Measurements from ENCODE around the gene DAZAP1.

The DAZAP1 gene

DNA sequence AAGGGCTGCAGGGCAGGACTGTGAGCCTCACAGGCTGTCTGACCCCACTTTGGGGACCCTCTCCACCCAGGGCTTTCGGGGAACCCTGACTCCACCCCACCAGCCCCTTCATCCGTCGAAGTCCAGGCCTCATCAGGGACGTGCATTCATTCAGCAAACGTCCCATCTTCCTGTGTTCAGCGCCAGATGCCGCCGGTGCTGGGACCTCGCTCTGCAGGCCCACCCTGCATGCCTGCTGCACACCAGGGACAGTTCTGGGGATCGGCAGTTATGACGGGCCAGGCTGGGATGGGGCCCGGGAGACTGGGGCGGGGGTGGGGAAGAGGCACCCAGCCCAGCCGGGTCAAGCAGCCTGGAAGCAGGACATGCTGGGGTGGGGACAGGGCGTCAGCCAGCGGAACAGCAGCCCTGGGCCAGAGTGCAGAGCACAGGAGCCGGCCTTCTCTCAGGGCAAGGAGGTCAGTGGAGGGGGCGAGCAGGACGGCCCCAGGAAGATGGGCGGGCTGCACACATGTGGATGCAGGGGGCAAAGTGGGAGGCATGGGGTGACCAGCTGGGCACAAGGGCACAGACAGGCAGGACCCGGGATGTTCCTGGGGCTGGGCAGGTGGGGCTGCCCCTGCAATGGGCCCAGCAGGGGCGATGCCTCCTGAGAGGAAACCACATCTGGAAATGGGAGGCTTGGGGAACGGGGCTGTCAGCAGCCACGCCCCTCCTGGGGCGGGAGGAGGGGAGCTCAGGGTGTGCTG, 11.2 kb upstream of the DAZAP1 start:
- Histone ChIP-seq H3K4me3 (ENCODE audit: insufficient read length, low read depth) (no peak overlapping the region), H3K4me1 (ENCODE audit: insufficient read depth, insufficient read length) (peaks cover 20% of the 10 kb centered on the region), H3K9me3 (ENCODE audit: insufficient read depth, low read length) (no peaks in the 10 kb centered on the region), H3K9ac (ENCODE audit: insufficient read length, low read depth) (peak overlapping the region; percentile 51), H3K27me3 (ENCODE audit: insufficient read depth, insufficient read length) (no peaks in the 10 kb centered on the region), H3K36me3 (ENCODE audit: insufficient read depth, insufficient read length, low read length) (peaks cover 58% of the 10 kb centered on the region)
- DNase-seq (ENCODE audit: low read depth, low spot score) = no peak
- TF ChIP-seq YY1 (IDR thresholded peaks at IDR 0.05; ENCODE audit: insufficient read depth, insufficient read length) (no peak), SUZ12 (IDR thresholded peaks at IDR 0.05; ENCODE audit: extremely low read depth, insufficient read depth, insufficient read length) (no peak), ZNF274 (IDR thresholded peaks at IDR 0.05; ENCODE audit: low read depth, low read length) (no peak)

DNA sequence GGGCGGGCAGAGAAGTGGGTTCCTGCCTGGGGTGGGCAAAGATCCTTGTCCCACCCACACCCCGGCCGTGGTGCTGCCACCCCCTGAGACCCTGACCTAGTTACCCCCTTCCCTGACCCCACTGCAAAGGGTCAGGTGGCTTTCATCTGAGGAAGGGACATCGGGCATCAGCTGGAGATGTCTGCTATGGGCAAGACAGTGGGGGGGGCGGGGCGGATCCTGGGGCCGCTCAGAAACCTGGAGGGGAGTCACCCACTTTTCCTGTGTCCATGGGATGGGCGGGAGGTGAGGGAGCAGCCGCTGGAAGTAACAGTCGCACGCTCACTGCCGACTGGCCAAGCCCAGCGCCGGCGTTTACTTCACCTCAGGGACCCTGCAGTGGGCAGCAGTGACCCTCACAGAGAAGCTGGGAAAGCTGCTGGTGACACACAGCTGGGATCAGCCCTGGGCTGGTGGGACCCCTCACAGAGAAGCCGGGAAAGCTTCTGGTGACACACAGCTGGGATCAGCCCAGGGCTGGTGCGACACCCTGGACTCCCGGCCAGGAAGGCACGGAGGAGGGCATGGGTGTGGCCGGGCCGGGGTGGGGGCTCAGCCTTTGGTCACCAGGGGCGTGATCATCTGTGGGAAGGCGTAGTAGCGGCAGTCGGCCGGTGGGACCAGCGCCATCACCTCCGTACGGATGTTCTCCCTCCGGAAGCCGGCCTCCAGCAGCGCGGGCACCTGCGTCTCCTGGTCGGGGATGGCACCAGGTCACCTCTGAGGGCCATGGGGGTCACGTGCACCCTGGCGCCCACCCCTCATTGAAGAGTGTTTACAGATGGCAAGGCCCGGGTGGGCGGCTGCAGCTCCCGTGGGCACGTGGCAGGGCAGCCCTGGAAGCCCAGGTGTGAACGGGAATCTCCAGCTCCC, 10.4 kb upstream of the DAZAP1 start:
- Histone ChIP-seq H3K36me3 (ENCODE audit: insufficient read depth, insufficient read length, low read length) (peaks cover 57% of the 10 kb centered on the region), H3K9me3 (ENCODE audit: insufficient read depth, low read length) (no peaks in the 10 kb centered on the region), H3K27me3 (ENCODE audit: insufficient read depth, insufficient read length) (no peaks in the 10 kb centered on the region), H3K4me3 (ENCODE audit: insufficient read length, low read depth) (no peak overlapping the region), H3K4me1 (ENCODE audit: insufficient read depth, insufficient read length) (peaks cover 21% of the 10 kb centered on the region), H3K9ac (ENCODE audit: insufficient read length, low read depth) (peak overlapping the region; percentile 17)
- DNase-seq (ENCODE audit: low read depth, low spot score) = no peak
- TF ChIP-seq SUZ12 (IDR thresholded peaks at IDR 0.05; ENCODE audit: extremely low read depth, insufficient read depth, insufficient read length) (no peak), ZNF274 (IDR thresholded peaks at IDR 0.05; ENCODE audit: low read depth, low read length) (no peak), YY1 (IDR thresholded peaks at IDR 0.05; ENCODE audit: insufficient read depth, insufficient read length) (no peak)

DNA sequence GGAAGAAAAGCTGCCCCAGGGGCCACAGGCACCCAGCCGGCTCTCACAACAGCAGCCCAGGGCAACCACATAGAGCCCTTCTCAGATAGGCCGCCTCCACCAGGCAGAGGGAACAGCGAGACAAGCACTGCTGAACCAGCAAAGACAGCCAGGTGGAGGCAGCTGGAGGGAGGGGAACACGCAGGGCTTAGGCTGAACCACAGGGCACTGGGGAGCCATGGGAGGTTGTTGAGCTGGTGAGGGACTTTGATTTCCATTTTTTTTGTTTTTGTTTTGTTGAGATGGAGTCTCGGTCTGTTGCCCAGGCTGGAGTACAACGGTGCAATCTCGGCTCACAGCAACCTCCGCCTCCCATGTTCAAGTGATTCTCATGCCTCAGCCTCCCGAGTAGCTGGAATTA, 9.5 kb upstream of the DAZAP1 start:
- Histone ChIP-seq H3K27me3 (ENCODE audit: insufficient read depth, insufficient read length) (no peaks in the 10 kb centered on the region), H3K4me3 (ENCODE audit: insufficient read length, low read depth) (no peak overlapping the region), H3K9me3 (ENCODE audit: insufficient read depth, low read length) (no peaks in the 10 kb centered on the region), H3K36me3 (ENCODE audit: insufficient read depth, insufficient read length, low read length) (peaks cover 50% of the 10 kb centered on the region), H3K9ac (ENCODE audit: insufficient read length, low read depth) (no peak overlapping the region), H3K4me1 (ENCODE audit: insufficient read depth, insufficient read length) (peaks cover 28% of the 10 kb centered on the region)
- DNase-seq (ENCODE audit: low read depth, low spot score) = no peak
- TF ChIP-seq ZNF274 (IDR thresholded peaks at IDR 0.05; ENCODE audit: low read depth, low read length) (no peak), YY1 (IDR thresholded peaks at IDR 0.05; ENCODE audit: insufficient read depth, insufficient read length) (no peak)

DNA sequence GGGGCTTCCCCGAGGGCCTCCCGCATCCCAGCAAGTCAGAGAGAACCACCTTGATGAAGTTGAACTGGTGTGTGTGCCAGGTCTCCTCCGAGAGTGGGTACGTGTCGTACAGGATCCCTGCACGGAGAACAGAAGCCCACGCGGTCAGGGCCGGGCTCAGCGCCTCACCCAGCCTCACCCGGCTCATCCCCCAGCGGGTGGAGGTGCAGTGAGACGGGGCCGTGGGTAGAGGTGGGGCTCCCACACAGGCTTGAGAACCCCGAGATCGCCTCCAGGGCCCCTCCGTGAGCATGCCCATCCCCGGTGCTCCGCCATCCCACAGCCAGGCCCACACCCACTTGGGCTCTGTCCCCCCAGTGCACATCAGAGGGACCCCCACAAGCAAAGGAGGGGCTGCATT, 8.3 kb upstream of the DAZAP1 start:
- Histone ChIP-seq H3K9ac (ENCODE audit: insufficient read length, low read depth) (peak overlapping the region; percentile 56), H3K4me1 (ENCODE audit: insufficient read depth, insufficient read length) (peaks cover 26% of the 10 kb centered on the region), H3K9me3 (ENCODE audit: insufficient read depth, low read length) (no peaks in the 10 kb centered on the region), H3K27me3 (ENCODE audit: insufficient read depth, insufficient read length) (no peaks in the 10 kb centered on the region), H3K36me3 (ENCODE audit: insufficient read depth, insufficient read length, low read length) (peaks cover 38% of the 10 kb centered on the region), H3K4me3 (ENCODE audit: insufficient read length, low read depth) (no peak overlapping the region)
- no peak for TF ChIP-seq YY1 (IDR thresholded peaks at IDR 0.05; ENCODE audit: insufficient read depth, insufficient read length)
- no peak for TF ChIP-seq SUZ12 (IDR thresholded peaks at IDR 0.05; ENCODE audit: extremely low read depth, insufficient read depth, insufficient read length)
- no peak for TF ChIP-seq ZNF274 (IDR thresholded peaks at IDR 0.05; ENCODE audit: low read depth, low read length)
- DNase-seq (ENCODE audit: low read depth, low spot score) = no peak

DNA sequence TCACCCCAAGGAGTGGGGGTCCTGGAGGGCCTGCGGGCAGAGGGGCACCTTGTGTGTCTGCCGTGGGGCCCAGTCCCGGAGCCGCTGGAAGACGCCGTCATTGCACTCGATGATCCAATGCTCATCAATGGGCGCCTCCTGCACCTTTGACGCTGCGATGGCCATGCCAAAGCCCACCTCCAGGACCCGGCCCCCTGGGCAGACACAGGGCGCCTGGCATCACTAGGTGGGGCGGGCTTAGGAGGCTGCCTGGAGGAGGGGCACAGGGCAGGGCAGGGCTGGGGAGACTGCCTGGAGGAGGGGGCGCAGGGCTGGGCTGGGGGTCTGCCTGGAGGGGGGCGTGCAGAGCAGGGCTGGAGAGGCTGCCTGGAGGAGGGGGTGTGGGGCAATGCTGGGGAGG, 7.6 kb upstream of the DAZAP1 start:
- peaks cover 32% of the 10 kb centered on the region for H3K36me3 ChIP-seq (ENCODE audit: insufficient read depth, insufficient read length, low read length)
- TF ChIP-seq SUZ12 (IDR thresholded peaks at IDR 0.05; ENCODE audit: extremely low read depth, insufficient read depth, insufficient read length) (no peak), YY1 (IDR thresholded peaks at IDR 0.05; ENCODE audit: insufficient read depth, insufficient read length) (no peak), ZNF274 (IDR thresholded peaks at IDR 0.05; ENCODE audit: low read depth, low read length) (no peak)
- no peak overlapping the region for H3K9ac ChIP-seq (ENCODE audit: insufficient read length, low read depth)
- DNase-seq (ENCODE audit: low read depth, low spot score) = no peak
- no peaks in the 10 kb centered on the region for H3K27me3 ChIP-seq (ENCODE audit: insufficient read depth, insufficient read length)
- peaks cover 25% of the 10 kb centered on the region for H3K4me1 ChIP-seq (ENCODE audit: insufficient read depth, insufficient read length)
- H3K4me3 ChIP-seq (ENCODE audit: insufficient read length, low read depth) = no peak overlapping the region
- H3K9me3 ChIP-seq (ENCODE audit: insufficient read depth, low read length) = no peaks in the 10 kb centered on the region

DNA sequence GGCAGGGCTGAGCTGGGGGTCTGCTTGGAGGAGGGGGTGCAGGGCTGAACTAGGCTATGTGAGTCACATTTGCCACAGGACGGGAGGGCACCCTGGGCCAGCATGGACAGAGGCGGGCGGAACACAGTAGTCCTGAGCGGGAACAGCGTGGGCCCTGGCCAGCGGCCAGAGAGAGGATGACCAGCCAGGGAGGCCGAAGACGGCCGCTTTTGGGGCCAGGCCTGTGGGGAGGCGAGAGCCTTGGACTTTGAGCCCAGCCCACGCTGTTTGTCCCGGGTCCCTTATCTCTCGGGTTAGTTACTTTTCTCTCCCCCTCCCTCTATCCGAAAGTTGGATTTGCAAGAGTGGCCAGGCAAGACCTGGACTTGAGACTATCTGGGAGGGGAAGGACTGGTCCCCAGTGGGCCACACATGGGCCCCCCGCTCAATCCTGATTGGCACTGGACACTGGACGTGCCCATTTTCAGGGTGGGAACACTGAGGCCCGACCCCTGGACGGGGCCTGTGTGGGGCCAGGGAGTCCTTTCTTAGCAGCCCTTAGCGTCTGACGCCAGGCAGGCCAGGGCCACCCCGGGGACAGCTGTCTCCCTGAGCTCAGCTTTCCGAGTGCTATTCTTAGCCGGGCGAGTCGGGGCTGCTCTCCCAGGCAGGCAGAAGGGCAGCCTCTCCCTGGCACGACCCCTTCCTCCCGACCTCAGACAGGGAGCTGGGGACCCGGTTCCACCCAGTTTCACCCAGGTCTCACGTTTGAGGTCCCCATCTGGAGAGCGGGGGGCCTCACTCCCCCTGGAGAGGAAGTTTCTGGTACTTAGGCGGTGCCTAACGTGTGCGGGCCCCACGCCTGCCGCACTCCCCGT, 6.9 kb upstream of the DAZAP1 start:
- no peak for DNase-seq (ENCODE audit: low read depth, low spot score)
- H3K4me3 ChIP-seq (ENCODE audit: insufficient read length, low read depth) = peak overlapping the region; percentile 86
- H3K9ac ChIP-seq (ENCODE audit: insufficient read length, low read depth) = peak overlapping the region; percentile 92
- no peaks in the 10 kb centered on the region for H3K9me3 ChIP-seq (ENCODE audit: insufficient read depth, low read length)
- H3K27me3 ChIP-seq (ENCODE audit: insufficient read depth, insufficient read length) = no peaks in the 10 kb centered on the region
- TF ChIP-seq ZNF274 (IDR thresholded peaks at IDR 0.05; ENCODE audit: low read depth, low read length) = no peak
- no peak for TF ChIP-seq SUZ12 (IDR thresholded peaks at IDR 0.05; ENCODE audit: extremely low read depth, insufficient read depth, insufficient read length)
- peaks cover 23% of the 10 kb centered on the region for H3K4me1 ChIP-seq (ENCODE audit: insufficient read depth, insufficient read length)
- H3K36me3 ChIP-seq (ENCODE audit: insufficient read depth, insufficient read length, low read length) = peaks cover 27% of the 10 kb centered on the region
